G401.6 (cell line): Measurements from ENCODE around the gene PTPRB.
"Not testable (repeated sequence)": the region's sequence is repeated elsewhere in the genome, so short reads cannot be mapped to it uniquely, and the experiment has no call there.

ENCODE experiments used
- FAIRE-seq: peaks from 2 replicates; lab custom pipeline; 2012; peaks lifted over from hg19 to GRCh38; lab: Jason Lieb, UNC

Gene PTPRB

DNA sequence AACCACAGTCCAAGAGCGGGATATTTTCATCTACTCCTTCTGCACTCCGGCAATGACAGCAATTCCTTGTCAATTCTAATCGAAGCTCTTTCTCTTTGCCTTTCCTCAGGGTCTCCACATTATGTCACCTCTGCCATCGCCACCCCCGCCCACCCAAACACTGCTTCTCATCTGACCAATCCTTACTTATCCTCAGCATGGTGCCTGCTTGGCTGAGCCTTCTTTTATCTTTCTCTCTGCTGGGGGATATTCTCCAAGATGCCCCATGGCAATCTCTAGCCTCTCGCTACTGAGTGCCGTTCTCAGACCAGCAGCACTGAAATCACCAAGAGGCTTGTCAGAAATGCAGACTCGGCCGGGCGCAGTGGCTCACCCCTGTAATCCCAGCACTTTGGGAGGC, 100.6 kb downstream of the PTPRB start:
- no peak for FAIRE-seq

- no peak for FAIRE-seq
Observed at GRCh38 chr12:70535896-70536374, 101.3 kb downstream of the PTPRB start.

DNA sequence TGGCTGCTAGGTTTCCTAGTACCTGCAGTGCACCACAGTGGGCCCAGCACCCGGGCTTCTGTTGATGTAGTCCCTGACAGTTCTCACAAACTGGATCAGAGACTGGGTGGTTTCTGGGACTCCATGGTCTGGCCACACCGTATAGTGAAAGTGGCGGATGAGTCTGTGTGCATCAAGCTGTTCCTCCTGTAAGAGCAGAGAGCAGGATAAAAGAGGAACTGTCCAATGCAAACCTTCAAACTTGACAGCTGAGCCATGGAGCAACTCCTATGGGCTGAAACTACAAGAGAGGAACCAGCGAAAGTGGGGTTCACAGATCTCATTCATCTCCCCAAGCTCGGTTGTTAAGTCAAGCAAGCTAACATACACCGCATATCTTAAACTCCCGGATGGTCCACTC, 102.8 kb downstream of the PTPRB start:
- no peak for FAIRE-seq

- FAIRE-seq: no peak
Observed at GRCh38 chr12:70529647-70530046, 107.6 kb downstream of the PTPRB start.

DNA sequence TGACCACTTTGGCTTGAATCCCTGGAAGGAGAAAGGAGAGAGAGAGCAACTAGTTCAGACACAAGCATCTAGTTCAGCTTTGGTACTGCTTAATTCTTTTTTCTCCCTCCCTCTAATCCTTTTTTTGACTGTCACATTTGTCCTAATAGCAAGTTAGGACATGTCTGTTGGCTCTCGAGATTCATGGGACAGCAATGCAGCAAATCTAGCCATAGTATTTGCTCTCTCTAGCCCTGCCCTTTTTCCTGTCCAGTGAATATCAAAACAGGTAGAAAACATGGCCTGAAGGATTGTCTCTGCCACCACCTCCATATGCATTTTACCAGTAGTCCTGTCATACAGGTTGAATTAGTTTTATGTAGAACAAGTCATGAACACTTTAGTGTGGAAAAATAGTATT, 116.4 kb downstream of the PTPRB start:
- FAIRE-seq: no peak

GRCh38 chr12:70513426-70513825, 123.8 kb downstream of the PTPRB start:
- FAIRE-seq: no peak

DNA sequence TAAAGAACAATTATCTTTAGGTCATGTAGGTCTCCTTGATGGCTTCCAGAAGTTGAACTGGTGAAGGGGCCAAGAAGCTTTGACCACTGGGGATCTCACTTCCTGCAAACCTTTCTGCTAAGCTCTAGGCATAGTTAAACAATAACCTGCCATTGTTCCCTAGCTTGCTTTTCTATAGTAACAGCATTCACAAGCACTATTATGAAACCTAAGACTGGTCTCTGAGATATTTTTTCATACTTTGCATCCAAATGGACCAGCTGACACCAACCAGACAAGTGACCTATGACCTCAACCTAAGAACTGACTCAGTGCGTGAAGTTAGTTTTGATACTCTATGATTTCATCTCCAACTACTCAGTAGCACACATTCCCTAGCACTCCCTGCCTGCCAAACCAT, 129.1 kb downstream of the PTPRB start:
- no peak for FAIRE-seq

DNA sequence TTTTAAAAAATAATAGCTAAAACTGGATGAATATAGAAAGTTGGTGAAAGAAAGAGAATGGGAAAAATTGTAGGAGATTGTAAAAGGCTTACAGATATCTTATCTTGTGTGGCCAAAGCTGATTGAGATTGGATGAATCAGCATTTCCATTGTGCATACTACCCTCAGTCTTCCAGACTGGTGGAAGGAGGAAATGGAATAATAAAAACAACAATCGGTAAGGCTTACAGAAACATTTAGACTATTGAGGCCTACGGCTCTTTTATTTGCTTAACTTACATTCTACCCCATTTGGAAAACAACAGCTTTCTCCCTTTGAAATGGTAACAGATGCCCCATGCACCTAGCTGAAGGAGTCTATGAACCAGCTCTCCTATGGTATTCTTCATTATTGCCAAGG, 129.8 kb downstream of the PTPRB start:
- no peak for FAIRE-seq

DNA sequence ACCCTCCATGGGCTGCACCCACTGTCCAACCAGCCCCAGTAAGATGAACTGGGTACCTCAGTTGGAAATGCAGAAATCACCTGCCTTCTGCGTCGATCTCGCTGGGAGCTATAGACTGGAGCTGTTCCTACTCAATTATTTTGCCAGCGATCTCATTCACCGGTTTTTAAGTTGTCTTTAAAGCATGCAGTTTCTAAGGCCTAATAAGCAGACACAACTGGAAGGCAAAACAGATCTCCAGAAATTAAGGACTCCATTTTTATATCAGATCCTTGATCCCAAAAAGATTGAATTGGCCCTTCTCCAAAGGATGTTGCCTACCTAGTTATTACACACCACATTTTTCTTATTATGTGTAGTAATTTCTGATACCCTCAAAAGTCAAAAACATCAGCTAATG, 139.7 kb downstream of the PTPRB start:
- no peak for FAIRE-seq

DNA sequence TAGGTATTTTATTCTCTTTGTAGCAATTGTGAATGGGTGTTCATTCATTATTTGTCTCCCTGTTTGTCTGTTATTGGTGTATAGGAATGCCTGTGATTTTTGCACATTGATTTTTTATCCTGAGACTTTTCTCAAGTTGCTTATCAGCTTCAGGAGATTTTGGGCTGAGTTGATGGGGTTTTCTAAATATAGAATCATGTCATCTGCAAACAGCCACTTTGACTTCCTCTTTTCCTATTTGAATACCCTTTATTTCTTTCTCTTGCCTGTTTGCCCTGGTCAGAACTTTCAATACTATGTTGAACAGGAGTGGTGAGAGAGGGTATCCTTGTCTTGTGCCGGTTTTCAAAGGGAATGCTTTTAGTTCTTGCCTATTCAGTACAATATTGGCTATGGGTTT, 144.3 kb downstream of the PTPRB start:
- not testable (repeated sequence) for FAIRE-seq

DNA sequence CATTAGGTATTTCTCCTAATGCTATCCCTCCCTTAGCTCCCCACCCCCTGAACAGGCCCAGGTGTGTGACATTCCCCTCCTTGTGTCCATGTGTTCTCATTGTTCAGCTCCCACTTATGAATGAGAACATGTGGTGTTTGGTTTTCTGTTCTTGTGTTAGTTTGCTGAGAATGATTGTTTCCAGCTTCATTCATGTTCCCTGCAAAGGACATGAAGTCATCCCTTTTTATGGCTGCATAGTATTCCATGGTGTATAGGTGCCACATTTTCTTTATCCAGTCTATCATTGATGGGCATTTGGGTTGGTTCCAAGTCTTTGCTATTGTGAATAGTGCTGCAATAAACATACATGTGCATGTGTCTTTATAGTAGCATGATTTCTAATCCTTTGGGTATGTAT, 146.3 kb downstream of the PTPRB start:
- not testable (repeated sequence) for FAIRE-seq

DNA sequence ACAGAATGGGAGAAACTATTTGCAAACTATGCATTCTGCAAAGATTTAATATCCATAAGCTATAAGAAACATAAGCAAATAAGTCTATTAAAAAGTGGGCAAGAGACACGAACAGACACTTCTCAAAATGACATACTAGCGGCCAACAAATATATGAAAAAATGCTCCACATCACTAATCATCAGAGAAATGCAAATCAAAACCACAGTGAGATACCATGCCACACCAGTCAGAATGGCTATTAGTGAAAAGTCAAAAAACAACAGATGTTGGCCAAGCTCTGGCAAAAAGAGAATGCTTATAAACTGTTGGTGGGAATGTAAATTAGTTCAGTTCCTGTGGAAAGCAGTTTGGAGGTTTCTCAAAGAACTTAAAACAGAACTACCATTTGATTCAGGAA, 149.8 kb downstream of the PTPRB start:
- FAIRE-seq: no peak

DNA sequence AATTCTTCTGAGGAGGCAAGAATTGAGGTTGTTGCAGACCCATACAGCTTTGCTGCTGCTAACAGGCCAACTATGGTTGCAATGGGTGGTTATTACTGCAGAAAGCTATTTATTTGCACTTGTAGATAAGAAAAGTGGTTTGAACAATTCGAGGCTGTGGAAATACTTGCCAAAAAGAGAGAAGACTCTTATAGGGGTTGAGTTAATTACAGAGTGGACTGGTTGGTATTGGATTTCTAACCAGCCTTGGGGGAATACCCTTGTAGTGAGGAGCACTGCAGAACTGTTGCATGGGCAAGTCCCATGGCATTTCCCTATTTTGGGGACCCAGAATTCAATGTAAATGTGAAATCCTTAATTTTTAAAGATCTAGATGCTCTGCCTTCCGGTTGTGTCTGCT, 150.6 kb downstream of the PTPRB start:
- no peak for FAIRE-seq

DNA sequence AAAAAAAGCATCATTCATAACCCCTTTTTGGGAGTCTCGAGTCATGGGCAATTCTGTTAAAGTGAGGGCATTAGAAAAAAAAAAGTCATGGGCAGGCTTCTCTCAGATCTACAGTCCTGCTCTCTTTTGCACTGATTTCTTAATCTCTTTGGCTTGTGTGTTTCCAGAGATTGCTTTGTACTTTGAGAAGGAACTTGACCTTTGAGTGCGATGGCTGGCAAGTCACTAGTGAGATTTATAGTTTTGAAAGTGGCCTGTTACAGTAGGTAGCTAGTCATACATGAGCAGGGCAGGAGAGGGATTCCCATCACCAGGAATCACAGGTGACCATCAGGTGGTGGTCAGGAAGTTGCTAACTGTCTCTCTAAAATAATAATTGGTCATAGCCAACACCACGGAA, 151.5 kb downstream of the PTPRB start:
- FAIRE-seq: no peak

- FAIRE-seq: no peak
Observed at GRCh38 chr12:70484464-70484863, 152.8 kb downstream of the PTPRB start.

DNA sequence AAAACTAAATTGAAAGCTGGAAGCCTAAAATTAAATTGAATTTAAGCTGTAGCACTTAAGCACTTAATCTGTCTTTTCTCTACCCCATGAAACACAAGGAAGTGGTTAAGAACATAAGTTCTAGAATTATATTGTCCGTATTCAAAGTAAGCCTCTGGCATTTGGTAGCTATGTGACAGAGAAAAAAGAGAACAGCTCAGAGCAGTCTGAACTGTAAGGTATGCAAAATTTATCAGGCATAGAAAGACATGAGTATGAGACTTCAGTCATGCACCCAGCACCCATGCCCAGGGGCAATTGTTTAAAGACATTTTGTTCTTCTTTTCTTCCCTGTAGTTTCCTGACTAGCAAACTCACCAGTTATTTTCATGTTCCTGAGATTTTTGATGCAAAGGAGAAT, 154.5 kb downstream of the PTPRB start:
- no peak for FAIRE-seq

DNA sequence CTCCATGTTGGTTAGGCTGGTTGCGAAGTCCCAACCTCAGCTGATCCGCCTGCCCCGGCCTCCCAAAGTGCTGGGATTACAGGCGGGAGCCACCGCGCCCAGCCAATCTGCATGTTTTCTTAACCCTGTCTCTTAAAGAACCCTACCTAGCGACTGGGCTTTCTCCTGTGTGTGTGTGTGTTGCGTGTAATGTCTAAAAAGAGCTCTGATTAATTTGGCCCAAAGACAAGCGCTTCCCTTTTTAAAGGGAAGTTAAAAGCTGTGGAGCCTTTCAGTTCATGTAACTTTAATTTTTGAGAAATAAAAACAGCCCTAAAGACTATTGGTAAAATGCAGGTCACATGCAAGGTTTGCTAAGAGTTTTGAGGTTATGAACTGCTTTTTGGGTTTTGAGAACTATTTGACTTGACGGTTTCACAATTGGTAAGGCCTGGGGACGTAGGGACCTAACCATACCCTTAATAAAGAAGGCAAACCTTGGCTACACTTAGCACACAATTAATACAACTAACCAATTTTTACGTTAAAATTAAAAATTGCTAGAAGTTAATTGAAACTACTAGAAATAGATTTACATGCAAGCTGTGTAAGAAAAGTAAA, 167.9 kb downstream of the PTPRB start:
- no peak for FAIRE-seq

DNA sequence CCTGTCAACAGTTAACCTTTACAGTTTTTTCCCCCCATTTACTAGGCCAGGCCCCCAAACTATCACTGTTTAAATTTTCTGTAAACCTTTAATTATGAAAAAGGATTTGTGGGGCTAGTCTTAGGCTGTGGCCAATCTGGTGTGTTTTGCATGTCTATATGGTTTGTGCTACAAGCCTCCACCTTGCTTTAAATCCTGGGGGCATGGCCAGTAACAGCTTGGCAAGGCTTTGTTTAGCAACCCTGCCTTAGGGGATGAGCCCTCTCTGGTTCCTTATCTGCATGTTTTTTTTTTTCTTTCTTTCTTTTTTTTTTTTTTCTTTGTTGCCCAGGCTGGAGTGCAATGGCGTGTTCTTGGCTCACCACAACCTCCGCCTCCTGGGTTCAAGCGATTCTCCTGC, 168.5 kb downstream of the PTPRB start:
- no peak for FAIRE-seq

GRCh38 chr12:70467918-70468733, 169.1 kb downstream of the PTPRB start:
- FAIRE-seq: no peak

DNA sequence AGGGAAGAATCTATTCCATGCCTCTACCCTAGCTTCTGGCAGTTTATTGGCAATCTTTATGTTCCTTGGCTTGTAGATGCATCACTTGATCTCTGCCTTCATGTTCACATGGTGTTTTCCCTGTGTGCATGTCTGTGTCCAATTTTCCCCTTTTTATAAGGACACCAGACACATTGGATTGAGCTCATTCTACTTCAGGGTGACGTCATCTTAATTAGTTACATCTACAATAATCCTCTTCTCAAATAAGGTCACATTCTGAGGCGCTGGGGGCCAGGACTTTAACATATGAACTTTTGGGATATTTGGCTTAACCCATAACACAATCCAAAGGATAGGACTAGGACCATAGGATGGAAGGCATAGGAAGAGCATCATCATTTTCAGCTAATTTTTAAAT, 169.8 kb downstream of the PTPRB start:
- FAIRE-seq: no peak

- no peak for FAIRE-seq
Observed at GRCh38 chr12:70466753-70467152, 170.5 kb downstream of the PTPRB start.
